GM18867 (cell line): ENCODE results near the gene MS4A13.
"Not testable (repeated sequence)": the region's sequence is repeated elsewhere in the genome, so short reads cannot be mapped to it uniquely, and the experiment has no call there.

ENCODE experiments used
- ATAC-seq: cut with Tn5 transposase; IDR thresholded peaks from one replicate; pipeline ENCODE4 v1.9.1; 2021; ENCODE audit warnings: mild to moderate bottlenecking, moderate library complexity; ENCODE audit not compliant: unreplicated experiment

The MS4A13 gene, protein sequence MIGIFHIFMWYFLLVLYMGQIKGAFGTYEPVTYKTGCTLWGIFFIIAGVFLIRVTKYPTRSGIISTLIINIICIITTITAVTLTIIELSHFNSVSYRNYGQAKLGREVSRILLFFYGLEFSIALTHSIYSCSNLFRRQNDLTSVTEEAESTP

DNA sequence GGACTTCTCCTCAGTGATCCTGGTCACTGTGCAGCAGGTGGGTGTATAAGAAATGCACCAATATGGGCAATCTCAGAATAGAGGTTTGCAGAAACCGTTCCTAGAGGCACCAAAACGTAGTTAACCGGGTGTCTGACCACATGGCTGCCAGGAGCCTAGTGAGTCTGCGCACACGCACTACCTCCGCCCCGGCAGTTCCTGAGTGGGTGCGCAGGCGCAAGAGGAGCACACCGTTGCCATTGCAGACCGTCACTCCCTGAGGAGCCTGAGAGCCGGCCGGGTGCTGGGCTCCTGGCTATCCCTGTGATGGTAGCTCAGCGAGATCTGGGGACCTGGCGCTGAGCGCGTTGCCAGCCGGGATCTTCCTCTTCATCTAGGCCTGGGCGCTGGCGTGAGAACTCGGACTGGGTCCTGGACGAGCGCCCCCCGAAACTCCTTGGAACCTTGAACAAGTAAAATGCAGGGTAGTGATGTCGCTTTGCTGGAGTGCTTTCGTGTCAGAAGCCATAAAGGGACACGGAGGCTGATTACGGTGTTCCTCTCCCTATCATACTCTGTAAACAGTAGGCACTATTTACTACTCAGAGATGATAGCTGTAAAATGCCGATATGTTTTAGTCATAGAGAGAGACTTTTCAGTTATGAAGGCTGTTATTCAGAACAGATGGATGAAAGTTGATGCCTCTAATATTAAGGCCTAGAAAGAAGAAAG is at the start of gene MS4A13:
MS4A13 (plus strand) TSS at position 249 of the 712 bp plus-strand sequence. CDS start 2,692 bp downstream, outside the sequence.
- no peak for ATAC-seq

DNA sequence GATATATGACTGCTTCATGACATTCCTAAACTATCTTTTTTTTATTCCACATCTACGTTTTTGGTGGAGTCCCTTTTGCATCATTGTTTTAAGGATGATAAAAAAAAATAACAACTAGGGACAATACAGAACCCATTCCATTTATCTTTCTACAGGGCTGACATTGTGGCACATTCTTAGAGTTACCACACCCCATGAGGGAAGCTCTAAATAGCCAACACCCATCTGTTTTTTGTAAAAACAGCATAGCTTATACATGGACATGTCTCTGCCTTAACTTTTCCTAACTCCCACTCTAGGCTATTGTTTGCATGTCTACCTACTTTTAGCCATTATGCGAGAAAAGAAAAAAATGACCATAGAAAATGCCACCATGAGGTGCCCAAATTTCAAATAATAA is 46.4 kb upstream of the MS4A13 start:
- ATAC-seq: no peak

DNA sequence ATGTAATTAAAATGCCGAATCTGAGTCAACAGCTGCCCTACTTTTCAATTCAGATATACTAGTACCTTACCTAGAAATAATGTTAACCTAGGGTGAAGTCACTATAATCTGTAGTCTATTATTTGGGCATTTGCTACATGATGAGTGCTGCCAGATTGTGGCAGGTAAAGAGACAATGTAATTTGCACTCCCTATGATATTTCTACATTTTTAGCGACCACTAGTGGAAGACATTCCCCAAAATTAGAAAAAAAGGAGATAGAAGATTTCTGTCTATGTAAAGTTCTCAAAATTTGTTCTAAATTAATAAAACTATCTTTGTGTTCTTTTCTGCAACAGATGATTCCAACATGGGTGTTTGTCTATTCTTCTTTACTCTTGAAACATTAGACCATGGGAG is 45.5 kb upstream of the MS4A13 start:
- no peak for ATAC-seq

DNA sequence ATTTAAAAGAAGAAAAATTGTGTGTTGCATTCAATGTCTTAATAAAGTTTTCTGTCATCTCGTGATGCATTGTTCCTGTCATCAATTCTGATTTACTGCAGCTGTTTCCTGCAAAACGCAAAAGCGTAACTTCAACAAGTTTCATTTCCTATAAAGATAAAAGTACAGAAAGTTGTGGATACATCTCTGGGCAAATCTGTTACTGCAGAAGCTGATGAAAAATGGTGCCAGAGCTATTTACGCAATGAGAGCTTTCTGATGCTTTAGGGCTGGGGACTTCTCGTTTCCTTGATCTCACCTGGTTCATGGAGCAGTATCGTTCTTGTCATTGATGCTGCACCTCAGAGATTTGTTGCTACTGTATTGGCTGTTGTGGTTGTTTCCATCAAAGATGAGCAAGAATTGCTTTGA is 38.2 kb upstream of the MS4A13 start:
- ATAC-seq: no peak

DNA sequence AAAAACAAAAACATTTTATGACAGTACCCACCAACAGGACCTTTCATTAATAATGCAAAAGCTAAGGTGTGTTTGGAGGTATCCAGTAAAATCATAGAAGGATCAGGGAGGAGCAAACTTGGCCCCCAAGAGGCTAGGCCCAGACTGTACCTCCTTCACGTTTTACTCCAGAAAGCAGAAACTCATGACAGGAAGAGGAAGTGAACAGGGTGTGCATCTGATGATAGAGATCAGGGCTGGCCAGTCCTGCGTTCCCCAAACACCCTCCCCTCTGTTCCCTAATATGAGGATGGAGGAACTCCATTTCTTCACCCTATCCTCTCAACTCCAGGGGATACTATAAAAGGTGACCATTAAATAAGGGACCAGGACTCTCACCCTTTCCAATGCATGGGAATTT is 32.8 kb upstream of the MS4A13 start:
- peak; percentile 51 for ATAC-seq

DNA sequence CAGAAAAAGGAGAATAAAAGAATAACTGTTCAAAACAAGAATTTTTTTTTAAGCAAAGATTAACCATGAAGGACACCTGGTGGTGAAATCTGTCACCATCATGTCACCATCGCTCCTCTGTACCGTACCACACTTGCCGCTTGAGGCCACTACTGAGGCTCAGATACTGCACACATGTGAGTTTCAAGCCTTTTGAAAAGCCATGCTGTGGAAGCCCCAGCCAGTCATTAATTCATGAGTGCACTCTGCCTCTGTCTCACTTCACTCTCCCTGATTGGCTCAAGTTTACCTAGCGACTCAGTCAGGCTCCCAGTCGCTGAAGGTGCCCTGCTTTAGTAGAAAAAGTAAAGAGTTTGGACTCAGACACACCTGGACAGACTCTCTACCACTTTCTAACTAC is 29.2 kb upstream of the MS4A13 start:
- ATAC-seq: peak; percentile 98

DNA sequence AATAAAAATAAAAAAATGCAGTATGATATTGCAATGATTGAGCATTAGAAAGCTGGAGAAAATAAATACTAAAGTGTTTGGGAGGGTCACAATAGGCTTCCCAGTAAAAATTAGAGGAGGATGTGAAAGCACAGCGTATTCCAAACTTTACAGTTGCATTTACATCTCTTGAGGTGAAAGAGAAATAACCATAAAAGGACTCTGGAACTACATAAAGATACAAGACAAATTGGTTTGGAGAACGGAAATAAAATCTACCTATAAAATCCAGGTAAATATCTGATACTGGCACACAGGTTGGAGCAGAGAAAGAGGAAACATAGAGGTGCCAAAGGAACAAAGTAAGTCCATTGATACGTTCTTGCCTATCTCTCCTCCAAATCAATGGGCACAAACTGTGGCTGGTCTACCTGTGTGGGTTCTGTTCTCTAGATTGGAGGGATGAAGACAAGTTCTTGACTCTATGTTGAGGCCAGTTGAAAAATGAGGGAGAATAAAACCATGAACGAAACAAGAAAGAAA is 22.6 kb upstream of the MS4A13 start, which contains the start of gene MS4A12:
MS4A12 (plus strand) TSS at position 291 of the 522 bp plus-strand sequence. CDS start 4,541 bp downstream, outside the sequence.
- no peak for ATAC-seq

DNA sequence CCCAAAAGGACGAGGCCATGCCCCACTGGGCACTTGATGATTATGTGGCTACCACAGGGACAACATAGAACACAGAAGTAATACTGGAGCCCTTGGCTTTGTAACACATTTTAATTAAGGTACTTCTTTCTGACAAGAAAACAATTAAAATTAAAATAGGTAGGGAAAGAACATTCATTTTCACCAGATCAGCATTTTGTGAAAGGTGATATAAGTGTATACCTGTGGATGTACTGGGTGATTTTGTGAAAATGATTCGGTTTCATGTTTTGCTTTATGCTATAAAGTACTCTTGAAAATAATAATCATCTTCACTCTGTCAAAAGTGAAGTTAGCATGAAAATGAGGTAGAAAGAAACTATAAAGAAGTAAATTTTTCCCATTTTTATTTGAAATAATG is 21.7 kb upstream of the MS4A13 start:
- ATAC-seq: no peak

DNA sequence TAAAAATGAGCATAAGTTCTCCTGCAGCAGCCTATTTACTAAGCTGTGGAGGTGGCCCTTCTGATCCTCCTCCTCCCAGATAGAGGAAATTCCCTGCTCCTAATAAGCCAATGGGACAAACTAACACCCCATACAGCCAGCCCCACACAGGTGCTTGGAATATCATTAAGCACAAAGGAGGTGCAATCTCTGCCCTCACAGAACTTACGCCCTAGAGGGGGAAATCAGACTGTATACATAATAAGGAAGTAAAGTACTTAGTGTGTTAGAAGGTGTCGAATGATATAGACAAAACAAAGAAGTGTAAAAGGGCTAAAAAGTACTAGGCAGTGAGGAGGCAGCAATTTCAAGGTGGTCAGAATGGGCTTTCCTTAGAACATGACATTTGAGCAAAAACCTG is 16.8 kb upstream of the MS4A13 start:
- no peak for ATAC-seq

DNA sequence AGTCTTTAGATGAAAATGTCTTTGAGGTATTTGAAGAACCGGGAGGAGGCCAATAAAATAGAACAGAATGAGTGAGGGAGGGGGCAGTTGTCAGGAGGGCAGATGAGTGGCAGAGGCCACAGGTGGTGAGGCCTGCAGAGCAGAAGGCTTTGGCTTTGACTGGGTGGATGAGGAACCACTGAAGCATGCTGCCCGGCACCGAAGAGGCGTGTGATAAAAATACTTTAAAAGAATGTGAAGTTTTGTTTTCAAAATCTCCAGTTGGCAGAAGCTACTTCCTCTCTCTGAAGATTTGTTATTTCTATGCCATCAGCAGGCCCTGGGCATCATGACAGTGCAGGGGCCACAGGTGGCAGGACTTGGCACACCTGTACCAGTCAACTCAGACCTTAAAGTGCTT is 16.3 kb upstream of the MS4A13 start:
- peak; percentile 70 for ATAC-seq

DNA sequence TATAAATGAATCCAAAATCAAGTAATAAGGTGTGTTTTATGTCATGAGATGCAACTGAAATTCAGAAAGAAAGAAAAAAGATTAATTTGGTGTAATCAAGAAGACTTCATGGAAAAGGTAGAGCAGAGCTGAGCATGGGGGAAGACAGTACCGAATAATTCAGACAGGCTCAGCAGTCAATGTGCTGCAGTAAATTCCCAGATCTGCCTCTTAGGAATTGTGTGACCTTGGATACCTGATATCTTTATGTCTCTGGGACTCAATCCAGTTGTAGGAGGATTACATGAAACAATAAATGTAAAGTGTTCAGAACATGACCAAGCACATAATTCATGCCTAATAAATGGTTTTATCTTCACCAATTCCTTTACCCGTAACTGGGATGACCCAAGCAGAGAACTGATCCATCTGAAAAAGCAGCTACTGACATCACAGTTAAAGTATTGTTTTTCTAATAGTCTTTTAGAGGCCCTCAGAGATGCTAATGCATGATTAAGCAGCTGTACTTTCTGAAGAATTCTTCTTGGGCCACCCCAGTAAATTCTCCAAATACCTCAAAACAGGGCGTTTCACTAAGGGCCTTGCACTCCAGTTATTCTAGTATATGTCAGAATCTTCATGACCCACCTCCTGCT is 14.8 kb upstream of the MS4A13 start:
- no peak for ATAC-seq

DNA sequence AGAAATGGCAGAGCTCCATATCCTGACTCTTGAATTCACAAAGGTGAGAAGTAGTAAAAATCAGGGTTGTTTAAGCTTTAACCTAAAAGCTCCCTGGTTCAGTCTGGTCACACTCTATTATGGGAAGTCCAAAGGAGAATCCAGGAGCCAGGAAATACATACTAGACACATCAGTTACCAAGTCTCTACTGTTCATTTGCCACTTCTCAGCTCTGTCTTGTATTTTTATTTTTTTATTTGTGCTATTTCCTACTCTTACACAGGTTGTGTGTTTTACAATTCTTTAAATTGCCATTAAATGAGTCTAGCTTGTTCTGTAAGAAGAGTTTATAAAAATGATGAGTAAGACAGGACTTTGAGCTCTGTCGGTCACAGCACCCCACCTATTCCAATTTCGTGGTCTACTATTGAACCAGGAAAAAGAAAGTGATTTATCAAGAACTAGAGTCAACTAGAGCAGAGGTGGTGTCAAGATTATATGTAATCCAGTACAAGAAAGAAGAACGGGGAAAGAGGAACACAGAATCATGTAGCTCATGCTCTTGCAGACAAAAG is 12.9 kb upstream of the MS4A13 start:
- no peak for ATAC-seq

DNA sequence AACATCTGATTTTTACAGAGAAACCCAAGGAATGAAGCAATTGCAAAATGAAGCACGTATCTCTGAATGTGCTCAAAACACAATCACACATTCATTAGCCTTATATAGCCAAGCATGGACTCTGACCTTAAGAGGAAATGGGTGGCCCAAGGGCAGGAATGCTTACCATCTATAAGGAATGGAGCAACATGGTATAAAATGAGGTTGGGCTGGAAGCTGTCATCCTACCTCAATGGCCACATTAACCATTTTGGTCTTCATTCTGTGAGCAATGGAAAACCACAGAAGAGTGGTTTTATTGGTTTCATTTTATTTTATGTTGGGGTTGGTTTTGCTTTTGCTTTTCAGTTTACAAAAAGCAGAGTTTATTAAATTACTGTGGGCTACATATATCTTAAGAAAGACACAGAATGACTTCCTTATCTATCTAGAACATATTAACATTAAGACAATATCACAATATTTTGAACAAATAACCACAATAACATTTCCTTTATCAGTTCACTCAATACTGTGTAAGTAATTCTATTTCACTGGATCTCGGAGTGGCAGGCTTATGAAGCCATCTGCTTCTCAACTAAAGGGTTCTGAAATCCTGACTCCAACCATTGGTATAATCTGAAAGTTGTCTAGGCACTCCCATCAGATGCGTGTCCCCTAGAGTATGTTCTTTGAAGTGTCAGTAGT is 10.8 kb upstream of the MS4A13 start:
- ATAC-seq: peak; percentile 52

DNA sequence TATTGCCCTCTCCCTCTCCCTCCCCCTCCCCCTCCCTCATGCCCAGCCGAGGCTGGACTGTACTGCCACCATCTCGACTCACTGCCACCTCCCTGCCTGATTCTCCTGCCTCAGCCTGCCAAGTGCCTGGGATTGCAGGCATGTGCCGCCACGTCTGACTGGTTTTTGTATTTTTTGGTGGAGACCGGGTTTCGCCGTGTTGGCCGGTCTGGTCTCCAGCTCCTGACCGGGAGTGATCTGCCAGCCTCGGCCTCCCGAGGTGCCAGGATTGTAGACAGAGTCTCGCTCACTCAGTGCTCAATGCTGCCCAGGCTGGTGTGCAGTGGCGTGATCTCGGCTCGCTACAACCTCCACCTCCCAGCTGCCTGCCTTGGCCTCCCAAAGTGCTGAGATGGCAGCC is 5.6 kb upstream of the MS4A13 start:
- ATAC-seq: not testable (repeated sequence)

DNA sequence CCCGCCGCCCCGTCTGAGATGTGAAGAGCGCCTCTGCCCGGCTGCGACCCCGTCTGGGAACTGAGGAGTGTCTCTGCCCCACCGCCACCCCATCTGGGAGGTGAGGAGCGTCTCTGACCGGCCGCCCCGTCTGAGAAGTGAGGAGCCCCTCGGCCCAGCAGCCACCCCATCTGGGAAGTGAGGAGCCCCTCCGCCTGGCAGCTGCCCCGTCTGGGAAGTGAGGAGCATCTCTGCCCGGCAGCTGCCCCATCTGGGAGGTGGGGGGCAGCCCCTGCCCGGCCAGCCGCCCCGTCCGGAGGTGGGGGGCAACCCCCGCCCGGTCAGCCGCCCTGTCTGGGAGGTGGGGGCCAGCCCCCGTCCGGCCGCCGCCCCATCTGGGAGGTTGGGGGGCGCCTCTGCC is 5.0 kb upstream of the MS4A13 start:
- not testable (repeated sequence) for ATAC-seq

DNA sequence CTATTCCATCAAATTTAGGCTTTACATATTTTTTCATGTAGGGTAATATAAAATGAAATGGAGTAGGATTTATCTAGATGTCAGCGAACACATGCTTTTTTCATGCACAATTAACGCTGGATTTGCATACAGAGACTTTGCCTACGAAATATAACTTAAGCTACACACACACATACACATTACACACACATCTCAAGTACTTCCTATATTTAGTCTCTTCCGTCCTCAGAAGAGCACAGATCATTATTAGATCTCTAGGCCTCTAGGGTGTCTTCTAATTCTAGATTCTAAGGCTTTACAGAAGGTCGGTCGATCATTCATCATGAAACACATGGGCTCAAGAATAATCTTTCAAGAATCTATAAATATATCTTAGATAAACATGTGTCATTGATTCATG is 3.8 kb upstream of the MS4A13 start:
- ATAC-seq: no peak

DNA sequence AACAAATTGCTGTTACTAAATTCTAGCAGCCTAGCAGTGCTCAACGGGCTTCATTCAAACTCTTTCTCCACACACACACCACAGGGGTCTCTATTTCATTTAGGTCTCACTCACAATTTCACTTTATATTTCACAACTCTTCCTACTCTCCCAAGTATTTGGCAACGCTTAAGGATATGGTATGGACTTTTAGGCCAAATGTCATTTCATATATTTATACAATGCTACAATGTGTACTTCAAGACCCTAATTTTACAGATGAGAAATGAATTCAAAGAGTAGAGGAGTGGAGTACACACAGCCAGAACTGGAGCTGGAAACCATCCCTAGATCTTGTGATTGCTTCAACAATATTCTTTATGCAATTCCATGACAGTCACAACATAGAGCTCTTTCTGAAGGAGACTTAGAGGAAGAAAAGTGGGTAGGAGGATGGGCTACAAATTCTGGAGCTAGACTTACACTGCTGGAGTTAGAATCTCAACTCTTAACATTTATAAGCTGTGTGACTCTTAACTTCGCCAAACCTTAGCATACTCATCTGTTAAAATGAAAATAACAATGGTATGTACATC is 2.5 kb upstream of the MS4A13 start:
- ATAC-seq: no peak

DNA sequence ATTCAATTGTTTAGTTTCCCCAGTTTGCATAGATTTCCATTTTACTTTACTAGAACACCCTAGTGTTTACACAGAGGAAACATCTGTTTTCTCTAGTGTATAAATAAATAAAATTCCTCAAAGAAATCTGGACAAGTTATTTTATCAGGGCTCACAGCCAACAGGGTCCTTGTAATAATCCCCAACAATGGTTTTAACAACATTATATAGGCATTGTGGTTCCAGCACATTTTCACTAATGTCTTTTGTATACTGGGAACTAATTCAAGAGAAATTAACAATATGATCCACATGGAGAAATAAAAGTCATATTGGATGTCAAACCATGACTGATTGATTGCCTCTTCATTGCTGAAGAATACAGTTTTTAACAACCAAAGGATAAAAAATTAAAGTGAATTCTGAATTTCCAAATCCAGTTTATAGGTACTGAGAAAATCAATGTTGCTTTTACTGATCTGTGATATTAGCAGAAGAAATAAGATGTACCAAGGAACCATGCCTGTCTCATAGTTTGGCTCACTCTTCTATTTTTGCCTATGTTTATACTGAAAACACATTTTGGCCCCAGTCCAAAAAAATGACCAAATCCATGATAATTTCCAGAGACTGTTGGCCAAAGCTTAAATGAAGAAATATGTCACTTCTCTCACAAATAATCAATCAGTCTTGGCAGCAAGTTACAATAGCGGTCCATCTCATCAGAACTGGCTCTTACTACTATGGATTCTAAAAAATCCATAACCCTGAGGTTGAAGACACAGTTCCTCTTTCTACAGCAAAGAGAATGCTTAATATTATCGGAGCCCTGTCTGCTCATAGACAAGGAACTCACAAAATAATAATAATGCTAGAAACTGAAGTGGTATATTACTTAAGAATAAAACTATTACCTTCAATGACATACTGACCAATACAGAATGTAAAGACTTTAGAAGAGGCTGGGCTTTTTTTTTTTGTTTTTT is 1.4 kb upstream of the MS4A13 start:
- no peak for ATAC-seq

DNA sequence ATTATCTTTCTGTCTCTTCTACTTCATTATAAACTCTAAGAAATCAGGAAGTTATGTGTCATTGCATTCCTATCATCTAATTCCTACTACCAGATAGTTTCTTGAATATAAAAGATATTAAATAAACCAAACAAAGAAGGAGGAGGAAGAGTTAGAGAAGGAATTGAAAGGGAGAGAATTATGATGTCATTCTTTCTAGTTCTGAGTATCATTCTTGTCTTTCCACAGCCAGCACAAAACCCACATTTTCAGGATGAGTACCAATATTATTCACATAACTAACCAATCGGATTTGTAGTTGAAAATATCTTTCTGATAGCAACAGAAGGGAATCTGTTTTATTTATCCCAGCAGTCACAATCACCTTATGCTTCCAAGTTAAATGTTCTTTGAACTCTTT is 13.3 kb downstream of the MS4A13 start:
- ATAC-seq: no peak

DNA sequence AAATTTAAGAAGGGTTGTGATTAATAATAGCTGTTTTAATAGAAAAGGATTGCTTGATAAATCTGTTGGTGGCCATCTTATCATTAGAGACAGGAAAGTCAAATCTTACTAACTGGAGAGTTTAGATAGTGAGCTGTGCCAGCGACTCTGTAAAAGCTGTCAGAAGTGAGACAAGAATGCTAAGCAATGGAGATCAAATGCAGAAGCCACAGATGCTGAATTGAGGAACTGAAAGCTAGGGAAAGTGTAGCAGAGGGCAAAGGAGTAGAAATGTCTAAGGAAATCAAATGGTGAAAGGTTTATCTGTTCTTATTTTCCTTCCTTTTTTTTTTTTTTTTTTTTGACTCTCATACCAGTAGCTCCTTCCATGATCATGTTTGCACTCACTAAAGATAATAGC is 13.7 kb downstream of the MS4A13 start:
- ATAC-seq: peak; percentile 73
